Neural progenitor cell (in vitro differentiated cells): ENCODE data around the gene VPS4B. TPM values are rescaled to one million over a fixed set of nuclear protein-coding genes. Genes with fewer than 3 reads are reported as not detected.

Source experiments
- DNase-seq: peaks from one replicate; pipeline ENCODE4 v3.0.0-alpha.2; 2016; ENCODE audit warnings: low spot score
- H2AFZ ChIP-seq: fragments of 200-600 bp; sonication (generic); replicated peaks from 2 replicates; pipeline ENCODE4 v1.6.1; 2016; ENCODE audit warnings: antibody characterized with exemption
- H3F3A ChIP-seq: fragments of 200-600 bp; sonication (generic); 2 replicates; pipeline ENCODE4 v1.6.1; 2016; ENCODE audit warnings: antibody characterized with exemption, low read depth
- H3K27ac ChIP-seq: fragments of 200-600 bp; sonication (generic); 2 replicates; pipeline ENCODE4 v1.5.1; 2016; ENCODE audit warnings: mild to moderate bottlenecking
- H3K27me3 ChIP-seq: fragments of 200-600 bp; sonication (generic); 2 replicates; pipeline ENCODE4 v1.6.1; 2016; ENCODE audit warnings: mild to moderate bottlenecking, moderate library complexity
- H3K36me3 ChIP-seq: fragments of 200-600 bp; sonication (generic); 2 replicates; pipeline ENCODE4 v1.5.1; 2016
- H3K4me1 ChIP-seq: fragments of 200-600 bp; sonication (generic); 2 replicates; pipeline ENCODE4 v1.6.1; 2016; ENCODE audit warnings: mixed run types
- H3K4me2 ChIP-seq: fragments of 200-600 bp; sonication (generic); 2 replicates; pipeline ENCODE4 v1.6.1; 2016
- H3K4me3 ChIP-seq: fragments of 200-600 bp; sonication (generic); 2 replicates; pipeline ENCODE4 v1.5.1; 2016
- H3K79me2 ChIP-seq: fragments of 200-600 bp; sonication (generic); 2 replicates; pipeline ENCODE4 v1.6.1; 2016; ENCODE audit warnings: low read depth
- H3K9ac ChIP-seq: fragments of 200-600 bp; sonication (generic); 2 replicates; pipeline ENCODE4 v1.6.1; 2016
- H3K9me3 ChIP-seq: fragments of 200-600 bp; sonication (generic); 2 replicates; pipeline ENCODE4 v1.5.1; 2016; ENCODE audit warnings: low read depth
- H4K20me1 ChIP-seq: fragments of 200-600 bp; sonication (generic); 2 replicates; pipeline ENCODE4 v1.6.1; 2016; ENCODE audit warnings: low read depth
- H3K27ac Mint-ChIP-seq: 3 replicates; pipeline ENCODE4 v1.8.0; 2021; ENCODE audit warnings: mixed read lengths
- H3K27me3 Mint-ChIP-seq: 2 replicates; pipeline ENCODE4 v1.8.0; 2022; ENCODE audit warnings: low read depth, mild to moderate bottlenecking, inconsistent platforms, moderate library complexity, mixed read lengths; ENCODE audit not compliant: insufficient read depth
- H3K36me3 Mint-ChIP-seq: 3 replicates; pipeline ENCODE4 v1.8.0; 2021; ENCODE audit warnings: mixed read lengths
- H3K4me1 Mint-ChIP-seq: 3 replicates; pipeline ENCODE4 v1.8.0; 2021; ENCODE audit warnings: mixed read lengths
- H3K4me3 Mint-ChIP-seq: 3 replicates; pipeline ENCODE4 v1.8.0; 2021; ENCODE audit warnings: mild to moderate bottlenecking, moderate library complexity, mixed read lengths
- H3K9me3 Mint-ChIP-seq: 3 replicates; pipeline ENCODE4 v1.8.0; 2020; ENCODE audit warnings: mixed read lengths
- EZH2 ChIP-seq: fragments of 200-600 bp; sonication (generic); IDR thresholded peaks from 2 replicates; pipeline ENCODE4 v1.6.1; 2017; ENCODE audit warnings: antibody characterized with exemption, mild to moderate bottlenecking, moderate library complexity
- EZH2phosphoT487 ChIP-seq: fragments of 200-600 bp; sonication (generic); IDR thresholded peaks from 2 replicates; pipeline ENCODE4 v1.6.1; 2017; ENCODE audit warnings: antibody characterized with exemption
- total RNA-seq: library from RNA; depleted of rRNA; stranded (reverse); fragments of >200 nt; gene quantifications from 2 replicates; pipeline ENCODE4 v1.2.3, GENCODE V29; 2015; ENCODE audit warnings: low replicate concordance
- TF ChIP-seq, protein P1 (sequence below): fragments of 200-600 bp; sonication (generic); IDR thresholded peaks from 2 replicates; pipeline ENCODE4 v1.5.1; 2017; ENCODE audit warnings: antibody characterized with exemption, mild to moderate bottlenecking

VPS4B gene
- total RNA-seq, 1 donor from 2014 or later = 42.2 TPM

DNA sequence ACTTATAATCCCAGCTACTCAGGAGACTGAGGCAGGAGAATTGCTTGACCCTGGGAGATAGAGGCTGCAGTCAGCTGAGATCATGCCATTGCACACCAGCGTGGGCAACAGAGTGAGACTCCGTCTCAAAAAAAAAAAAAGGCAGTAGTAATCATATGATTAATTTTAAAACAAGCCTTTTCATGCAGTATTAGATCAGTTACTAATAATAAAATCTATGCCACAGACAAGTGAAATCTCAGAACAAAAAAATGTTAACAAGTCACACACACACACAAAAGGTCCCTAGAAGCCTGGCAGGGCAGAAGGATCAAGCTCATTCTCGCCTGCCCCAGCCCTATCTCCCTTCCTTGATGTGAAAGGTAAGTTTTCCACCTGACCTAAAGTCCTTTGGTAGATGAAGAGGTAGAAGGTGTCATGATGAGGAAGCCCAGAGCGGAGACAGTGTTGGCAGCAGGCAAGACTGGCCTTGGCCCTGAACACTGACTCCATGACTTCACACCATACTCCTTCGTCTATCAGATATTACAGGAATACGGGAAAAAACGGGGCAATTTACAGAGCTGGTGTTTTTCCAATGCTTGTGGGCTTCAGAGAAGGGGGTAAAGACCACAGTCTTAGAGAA lies 65.9 kb downstream of the VPS4B start:
- DNase-seq = no peak
- no peak overlapping the region for H3K27ac ChIP-seq

DNA sequence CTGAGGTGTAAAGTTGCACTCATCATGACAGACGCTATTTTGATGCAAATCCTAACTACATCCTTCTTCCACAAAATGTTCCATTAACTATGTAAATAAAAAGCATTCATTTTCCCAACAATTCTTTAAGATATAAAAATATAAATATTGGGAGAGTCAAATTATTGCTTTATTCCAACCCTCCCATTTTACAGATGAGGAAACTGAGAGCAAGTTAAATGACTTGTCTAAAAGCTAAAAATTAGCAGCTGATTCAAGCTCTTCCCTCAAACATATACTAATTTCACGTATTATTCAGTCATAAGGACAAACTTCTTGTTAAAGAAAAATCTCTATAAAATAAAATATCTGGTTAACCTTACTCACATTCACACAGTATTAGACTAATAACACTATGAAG lies 72.0 kb downstream of the VPS4B start:
- H3K4me1 Mint-ChIP-seq = no peaks in the 10 kb centered on the region
- no peak overlapping the region for H3K27ac Mint-ChIP-seq
- H3K36me3 Mint-ChIP-seq = peaks cover 18% of the 10 kb centered on the region

More for the DNA sequence above, 65.9 kb downstream of the VPS4B start:
- Histone ChIP-seq H4K20me1 (no peaks in the 10 kb centered on the region), H2AFZ (no peak overlapping the region), H3K4me2 (no peak overlapping the region), H3K36me3 (peaks cover 10% of the 10 kb centered on the region), H3K79me2 (no peaks in the 10 kb centered on the region), H3K9me3 (no peaks in the 10 kb centered on the region), H3F3A (no peaks in the 10 kb centered on the region), H3K9ac (no peak overlapping the region), H3K4me1 (no peaks in the 10 kb centered on the region), H3K4me3 (no peak overlapping the region), H3K27me3 (no peaks in the 10 kb centered on the region)
- Mint-ChIP-seq H3K4me1 (no peaks in the 10 kb centered on the region), H3K27ac (no peak overlapping the region), H3K4me3 (no peak overlapping the region), H3K27me3 (no peaks in the 10 kb centered on the region), H3K9me3 (no peaks in the 10 kb centered on the region), H3K36me3 (peaks cover 19% of the 10 kb centered on the region)
- TF ChIP-seq, protein P1, sequence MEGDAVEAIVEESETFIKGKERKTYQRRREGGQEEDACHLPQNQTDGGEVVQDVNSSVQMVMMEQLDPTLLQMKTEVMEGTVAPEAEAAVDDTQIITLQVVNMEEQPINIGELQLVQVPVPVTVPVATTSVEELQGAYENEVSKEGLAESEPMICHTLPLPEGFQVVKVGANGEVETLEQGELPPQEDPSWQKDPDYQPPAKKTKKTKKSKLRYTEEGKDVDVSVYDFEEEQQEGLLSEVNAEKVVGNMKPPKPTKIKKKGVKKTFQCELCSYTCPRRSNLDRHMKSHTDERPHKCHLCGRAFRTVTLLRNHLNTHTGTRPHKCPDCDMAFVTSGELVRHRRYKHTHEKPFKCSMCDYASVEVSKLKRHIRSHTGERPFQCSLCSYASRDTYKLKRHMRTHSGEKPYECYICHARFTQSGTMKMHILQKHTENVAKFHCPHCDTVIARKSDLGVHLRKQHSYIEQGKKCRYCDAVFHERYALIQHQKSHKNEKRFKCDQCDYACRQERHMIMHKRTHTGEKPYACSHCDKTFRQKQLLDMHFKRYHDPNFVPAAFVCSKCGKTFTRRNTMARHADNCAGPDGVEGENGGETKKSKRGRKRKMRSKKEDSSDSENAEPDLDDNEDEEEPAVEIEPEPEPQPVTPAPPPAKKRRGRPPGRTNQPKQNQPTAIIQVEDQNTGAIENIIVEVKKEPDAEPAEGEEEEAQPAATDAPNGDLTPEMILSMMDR = no peak
- no peak for TF ChIP-seq EZH2
- no peak for TF ChIP-seq EZH2phosphoT487

DNA sequence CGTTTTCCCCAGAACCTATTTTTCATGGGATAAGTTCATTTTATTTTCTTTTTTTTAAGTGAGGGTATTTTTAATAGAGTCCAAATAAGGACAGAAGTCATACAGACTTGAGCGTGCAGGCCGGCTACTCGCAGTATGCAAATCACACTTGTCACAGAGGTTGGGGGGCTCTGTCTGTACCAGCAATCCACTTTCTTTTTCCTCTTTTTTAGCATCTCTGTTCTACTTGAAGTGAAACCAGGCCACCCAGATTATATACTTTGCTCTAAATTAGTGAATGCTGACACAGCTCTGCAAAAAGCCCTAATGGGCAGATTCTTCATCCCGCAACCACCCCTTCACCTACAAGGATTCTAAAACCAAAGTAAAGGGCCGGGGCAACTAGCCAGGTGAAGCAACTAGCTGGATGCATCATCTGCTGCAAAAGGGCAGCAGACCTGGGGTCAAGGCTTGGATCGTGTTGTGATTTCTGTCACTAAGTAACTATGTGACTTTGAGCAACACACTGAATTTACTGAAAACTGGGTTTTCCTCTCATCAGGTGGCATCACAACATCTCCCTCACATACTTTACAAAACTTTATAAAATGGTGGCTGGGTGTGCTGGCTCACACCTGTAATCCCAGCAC lies 73.7 kb downstream of the VPS4B start:
- Mint-ChIP-seq H3K27me3 (peaks cover 2% of the 10 kb centered on the region), H3K4me1 (no peaks in the 10 kb centered on the region), H3K4me3 (no peak overlapping the region), H3K27ac (no peak overlapping the region), H3K9me3 (no peaks in the 10 kb centered on the region), H3K36me3 (peaks cover 23% of the 10 kb centered on the region)
- TF ChIP-seq EZH2phosphoT487 (no peak), EZH2 (no peak)
- TF ChIP-seq, protein P1 = no peak
- H3K4me1 ChIP-seq = no peaks in the 10 kb centered on the region
- H3K79me2 ChIP-seq = no peaks in the 10 kb centered on the region
- H4K20me1 ChIP-seq = peaks cover 3% of the 10 kb centered on the region
- no peaks in the 10 kb centered on the region for H3K36me3 ChIP-seq
- H3K9me3 ChIP-seq = no peaks in the 10 kb centered on the region
- H3K4me3 ChIP-seq = no peak overlapping the region
- no peak overlapping the region for H3K27ac ChIP-seq
- no peak for DNase-seq
- no peak overlapping the region for H3K9ac ChIP-seq
- no peak overlapping the region for H2AFZ ChIP-seq
- no peak overlapping the region for H3K4me2 ChIP-seq
- no peaks in the 10 kb centered on the region for H3K27me3 ChIP-seq
- no peaks in the 10 kb centered on the region for H3F3A ChIP-seq

More for the DNA sequence above, 72.0 kb downstream of the VPS4B start:
- DNase-seq = no peak
- TF ChIP-seq, protein P1 = no peak
- TF ChIP-seq EZH2 (no peak), EZH2phosphoT487 (no peak)
- Mint-ChIP-seq H3K4me3 (no peak overlapping the region), H3K27me3 (peaks cover 2% of the 10 kb centered on the region), H3K9me3 (no peaks in the 10 kb centered on the region)
- Histone ChIP-seq H3K9ac (no peak overlapping the region), H3K27ac (no peak overlapping the region), H4K20me1 (no peaks in the 10 kb centered on the region), H3K4me1 (no peaks in the 10 kb centered on the region), H3K4me3 (no peak overlapping the region), H3K36me3 (no peaks in the 10 kb centered on the region), H2AFZ (no peak overlapping the region), H3K9me3 (no peaks in the 10 kb centered on the region), H3F3A (no peaks in the 10 kb centered on the region), H3K4me2 (no peak overlapping the region), H3K27me3 (no peaks in the 10 kb centered on the region), H3K79me2 (no peaks in the 10 kb centered on the region)
